Measurements from ENCODE around the gene BIRC6.

BIRC6 gene

GRCh38 chr2:32666704-32667103 is 309.9 kb downstream of the BIRC6 start:
- no peaks in the 10 kb centered on the region for H3K27me3 ChIP-seq (ENCODE audit: insufficient read depth, low read length)
- no peaks in the 10 kb centered on the region for H4K20me1 ChIP-seq (ENCODE audit: insufficient read depth, low read length)
- H3K9ac ChIP-seq (ENCODE audit: low read length): no peak overlapping the region
- no peak overlapping the region for H3K4me3 ChIP-seq (ENCODE audit: low read depth, low read length, poor library complexity, severe bottlenecking)
- no peak for TF ChIP-seq EZH2 (IDR thresholded peaks at IDR 0.05; ENCODE audit: borderline replicate concordance, low read length)
- no peak for TF ChIP-seq CTCF (IDR thresholded peaks at IDR 0.05; ENCODE audit: low read length)
- no peak overlapping the region for H2AFZ ChIP-seq (ENCODE audit: low read length)
- H3K36me3 ChIP-seq (ENCODE audit: insufficient read depth, low read length): peaks cover 27% of the 10 kb centered on the region
- H3K9me2 ChIP-seq (ENCODE audit: low read depth, low read length): no peaks in the 10 kb centered on the region
- no peak overlapping the region for H3K4me2 ChIP-seq (ENCODE audit: low read length)
- no peak overlapping the region for H3K27ac ChIP-seq (ENCODE audit: low read depth, low read length, poor library complexity, severe bottlenecking)
- H3K79me2 ChIP-seq (ENCODE audit: insufficient read depth, low read length): no peaks in the 10 kb centered on the region
- no peaks in the 10 kb centered on the region for H3K4me1 ChIP-seq (ENCODE audit: insufficient read depth, low read length, severe bottlenecking)
- no peaks in the 10 kb centered on the region for H3F3A ChIP-seq (ENCODE audit: insufficient read depth, low read length)
- no peaks in the 10 kb centered on the region for H3K9me3 ChIP-seq (ENCODE audit: low read length)

- peaks cover 34% of the 10 kb centered on the region for H3K36me3 ChIP-seq (ENCODE audit: insufficient read depth, low read length)
- H3K79me2 ChIP-seq (ENCODE audit: insufficient read depth, low read length): no peaks in the 10 kb centered on the region
- no peaks in the 10 kb centered on the region for H3K9me3 ChIP-seq (ENCODE audit: low read length)
- H3K4me2 ChIP-seq (ENCODE audit: low read length): no peak overlapping the region
- no peak overlapping the region for H3K9ac ChIP-seq (ENCODE audit: low read length)
- TF ChIP-seq EZH2 (IDR thresholded peaks at IDR 0.05; ENCODE audit: borderline replicate concordance, low read length) (no peak), CTCF (IDR thresholded peaks at IDR 0.05; ENCODE audit: low read length) (no peak)
- no peaks in the 10 kb centered on the region for H4K20me1 ChIP-seq (ENCODE audit: insufficient read depth, low read length)
- H3K9me2 ChIP-seq (ENCODE audit: low read depth, low read length): no peaks in the 10 kb centered on the region
- H3K4me1 ChIP-seq (ENCODE audit: insufficient read depth, low read length, severe bottlenecking): no peaks in the 10 kb centered on the region
- H3K4me3 ChIP-seq (ENCODE audit: low read depth, low read length, poor library complexity, severe bottlenecking): no peak overlapping the region
- no peaks in the 10 kb centered on the region for H3K27me3 ChIP-seq (ENCODE audit: insufficient read depth, low read length)
- no peak overlapping the region for H3K27ac ChIP-seq (ENCODE audit: low read depth, low read length, poor library complexity, severe bottlenecking)
- H3F3A ChIP-seq (ENCODE audit: insufficient read depth, low read length): no peaks in the 10 kb centered on the region
- H2AFZ ChIP-seq (ENCODE audit: low read length): no peak overlapping the region
Measured at GRCh38 chr2:32668254-32668653, 311.4 kb downstream of the BIRC6 start.

Measured in OCI-LY1 (cell line).